HS-27A (cell line): ENCODE data around the gene NPC1L1.
A peak's percentile ranks its signal among the peaks of the same experiment; 100 is the strongest.
"Not testable (repeated sequence)": the region's sequence is repeated elsewhere in the genome, so short reads cannot be mapped to it uniquely, and the experiment has no call there.

Experiments used
- DNase-seq: peaks from one replicate; pipeline ENCODE4 v3.0.0-alpha.2; 2012; ENCODE audit warnings: low read depth, missing footprints

The NPC1L1 gene

DNA sequence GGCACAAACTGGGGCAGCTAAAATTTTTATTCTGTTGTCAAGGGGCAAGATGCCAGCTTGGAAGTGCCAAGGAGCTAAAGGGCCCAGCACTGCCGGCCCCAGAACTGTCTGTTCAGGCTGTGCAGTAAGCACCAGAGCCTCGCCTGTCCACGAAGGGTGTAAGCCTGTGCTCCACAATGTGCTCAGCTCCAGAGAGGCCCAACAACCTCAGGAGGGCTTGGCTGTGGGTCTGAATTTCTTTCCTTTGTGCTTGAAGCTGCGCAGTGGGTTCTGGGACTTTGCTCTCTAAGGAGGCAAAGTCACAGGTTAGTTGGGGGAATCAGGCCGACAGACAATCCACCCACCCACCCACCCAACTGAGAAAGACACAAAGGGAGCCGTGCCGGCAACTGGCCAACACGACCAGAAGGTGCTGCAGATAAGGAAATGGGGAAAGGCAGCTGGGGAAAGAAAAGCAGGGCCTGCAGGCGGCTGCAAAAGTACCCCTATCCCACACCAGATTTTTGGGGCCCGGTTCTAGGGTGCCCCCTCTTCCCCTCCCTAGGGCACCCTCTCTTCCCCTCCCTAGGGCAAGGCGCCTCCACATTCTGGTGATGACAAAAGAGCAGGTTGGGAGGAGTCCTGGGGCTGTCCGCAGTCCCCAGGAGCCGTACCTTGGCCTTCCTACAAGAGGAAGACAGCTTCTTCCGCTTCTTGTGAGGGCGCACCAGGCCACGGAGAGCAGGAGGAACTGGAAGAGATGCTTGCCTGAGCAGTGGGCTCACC lies 24.8 kb upstream of the NPC1L1 start:
- no peak for DNase-seq

DNA sequence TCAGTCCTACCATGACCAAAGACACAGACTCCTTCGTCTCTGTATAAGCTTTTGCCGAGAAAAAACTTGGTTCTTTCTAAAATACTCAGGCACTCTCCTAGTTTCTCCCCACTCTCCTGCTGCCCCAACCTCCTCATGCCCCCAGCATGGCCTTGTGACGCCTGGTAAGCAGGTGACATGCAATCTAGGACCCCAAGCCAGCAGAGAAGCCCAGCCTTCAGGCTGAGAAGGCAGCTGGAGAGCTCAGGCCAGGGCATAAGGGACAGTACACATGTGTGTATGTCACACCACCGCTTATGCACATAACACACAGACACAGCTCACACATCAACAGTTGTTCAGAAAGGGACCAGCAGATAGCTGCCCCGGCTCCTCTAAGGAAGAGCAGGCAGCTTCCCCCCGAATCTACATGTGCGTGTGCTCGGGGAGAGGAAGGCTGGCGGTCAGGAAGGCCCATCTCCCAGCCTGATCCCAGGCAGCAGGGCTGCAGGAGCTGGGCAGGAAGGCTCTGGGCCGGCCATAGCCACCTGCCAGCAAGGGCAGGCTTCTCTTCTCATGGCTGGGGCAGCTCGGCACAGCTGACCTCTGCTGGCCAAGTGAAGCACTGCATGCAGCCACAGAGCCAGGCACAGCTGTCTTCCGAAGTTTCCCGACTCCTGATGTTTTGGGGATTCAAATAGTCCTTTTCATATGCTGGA lies 24.1 kb upstream of the NPC1L1 start:
- no peak for DNase-seq

DNA sequence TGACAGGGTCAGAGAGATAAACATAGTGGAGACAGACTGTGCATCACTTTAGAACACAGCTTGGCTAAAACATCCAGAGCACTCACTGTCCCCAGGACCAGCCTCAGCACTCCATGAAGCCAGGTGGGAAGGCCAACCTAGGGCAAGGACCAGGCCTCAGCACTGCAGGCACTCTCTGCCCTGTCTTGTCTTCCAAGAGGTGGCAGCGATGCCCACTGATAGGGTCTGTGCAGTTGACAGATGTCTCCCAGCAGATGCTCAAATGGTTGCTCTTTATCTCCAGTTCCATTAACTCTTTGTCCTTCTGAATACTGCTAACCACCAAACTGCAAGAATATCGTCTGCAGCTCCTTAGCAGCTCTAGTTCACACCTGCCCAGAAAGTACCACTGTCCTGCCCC lies 23.5 kb upstream of the NPC1L1 start:
- DNase-seq, result no peak

DNA sequence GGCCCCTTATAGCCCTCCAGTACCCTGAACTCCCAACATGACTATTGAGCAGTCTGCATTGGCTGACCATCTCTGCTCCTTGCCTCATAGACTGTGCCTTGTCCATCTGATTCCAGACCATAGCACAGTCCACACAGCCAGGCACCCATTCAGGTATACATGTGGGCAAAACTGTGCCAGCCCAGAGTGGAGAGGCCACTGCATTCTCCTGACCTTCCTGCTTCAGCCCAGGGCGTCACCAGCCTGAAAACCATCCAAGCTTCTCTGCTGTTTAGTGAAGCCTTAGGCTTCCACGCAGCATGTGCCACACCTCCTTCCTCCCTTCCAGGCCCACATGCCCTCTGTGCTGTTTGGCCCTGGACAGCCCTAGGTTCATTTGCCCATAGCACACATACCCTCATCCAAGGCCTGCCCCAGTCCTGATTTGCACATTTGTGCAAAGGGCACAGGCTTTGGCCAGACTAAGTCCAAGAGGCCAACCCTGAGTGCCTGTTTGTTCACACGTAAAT lies 22.1 kb upstream of the NPC1L1 start:
- DNase-seq, result no peak

DNA sequence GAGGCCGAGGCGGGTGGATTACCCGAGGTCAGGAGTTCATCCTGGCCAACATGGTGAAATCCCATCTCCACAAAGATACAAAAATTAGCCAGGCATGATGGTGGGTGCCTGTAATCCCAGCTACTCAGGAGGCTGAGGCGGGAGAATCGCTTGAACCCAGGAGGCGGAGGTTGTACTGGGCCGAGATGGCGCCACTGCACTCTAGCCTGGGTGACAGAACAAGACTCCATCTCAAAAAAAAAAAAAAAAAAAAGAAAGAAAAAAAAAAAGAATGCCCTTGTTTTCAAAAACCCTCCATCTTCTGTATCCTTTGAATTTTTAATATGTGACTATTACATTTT lies 21.5 kb upstream of the NPC1L1 start:
- DNase-seq, result not testable (repeated sequence)

DNA sequence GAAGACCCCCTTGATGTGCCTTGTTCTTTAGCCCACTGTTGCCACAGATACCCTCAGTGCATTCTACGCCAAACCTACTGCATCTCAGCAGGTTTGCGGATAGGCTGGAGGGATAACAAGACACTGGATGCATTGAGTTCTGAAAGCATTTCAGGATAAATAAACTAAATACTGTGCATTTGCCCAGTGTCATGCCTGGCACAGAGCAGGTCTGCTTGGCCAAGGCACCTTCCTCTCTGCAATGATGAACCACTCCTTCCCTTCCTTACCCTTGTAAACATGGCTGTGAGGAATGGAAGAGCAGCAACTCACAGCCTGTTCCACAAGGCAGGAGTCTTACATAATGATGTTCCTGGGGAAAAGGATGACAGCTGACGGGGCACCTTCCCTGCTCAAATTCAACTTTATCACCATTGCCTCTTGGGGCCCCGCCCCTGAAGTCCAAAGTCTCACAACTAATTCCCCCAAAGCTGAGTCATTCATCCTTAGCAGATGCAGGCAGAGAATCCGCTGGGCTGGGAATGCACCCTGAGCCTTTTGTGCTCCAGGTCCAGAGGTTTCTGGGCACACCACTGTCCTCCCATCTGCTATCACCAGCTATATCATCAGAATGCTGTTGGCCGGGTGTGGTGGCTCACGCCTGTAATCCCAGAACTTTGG lies 21.0 kb upstream of the NPC1L1 start:
- DNase-seq, result peak; percentile 23

DNA sequence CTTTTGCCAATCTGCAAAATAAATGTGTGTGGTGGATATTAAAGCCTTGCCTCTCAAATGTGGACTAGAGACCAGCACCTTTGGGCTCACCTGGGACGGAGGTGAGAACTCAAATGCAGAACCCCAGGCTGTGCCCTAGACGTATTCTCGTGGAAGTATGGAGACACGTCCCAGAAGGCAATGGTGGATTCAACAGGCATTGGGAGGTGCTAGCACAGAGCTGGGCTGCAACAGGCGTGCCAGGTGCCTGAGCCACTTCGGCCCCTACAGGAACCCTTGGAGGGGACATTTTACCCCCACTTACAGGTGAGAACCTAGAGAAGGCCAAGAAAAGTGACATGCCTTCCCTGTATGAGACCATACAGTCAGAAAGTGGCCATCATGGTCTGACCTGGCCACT lies 20.4 kb upstream of the NPC1L1 start:
- no peak for DNase-seq

DNA sequence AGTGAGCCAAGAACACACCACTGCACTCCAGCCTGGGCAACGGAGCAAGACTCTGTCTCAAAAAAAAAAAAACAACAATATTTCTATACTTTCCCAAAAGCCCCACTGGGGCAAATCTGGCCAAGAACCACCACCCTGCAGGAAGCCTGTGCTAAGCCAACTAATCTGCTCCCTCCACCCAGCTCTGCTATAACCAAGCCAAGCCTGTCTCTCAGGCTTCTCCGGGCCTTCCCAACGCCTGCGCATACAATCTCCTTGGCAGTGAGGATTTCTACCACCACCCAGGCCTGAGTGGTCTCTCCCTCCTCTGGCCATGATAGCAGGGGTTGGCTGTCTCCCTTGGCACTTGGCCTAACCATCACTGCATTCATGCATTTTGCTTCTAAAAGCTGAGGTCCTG lies 18.4 kb upstream of the NPC1L1 start:
- DNase-seq, result no peak

DNA sequence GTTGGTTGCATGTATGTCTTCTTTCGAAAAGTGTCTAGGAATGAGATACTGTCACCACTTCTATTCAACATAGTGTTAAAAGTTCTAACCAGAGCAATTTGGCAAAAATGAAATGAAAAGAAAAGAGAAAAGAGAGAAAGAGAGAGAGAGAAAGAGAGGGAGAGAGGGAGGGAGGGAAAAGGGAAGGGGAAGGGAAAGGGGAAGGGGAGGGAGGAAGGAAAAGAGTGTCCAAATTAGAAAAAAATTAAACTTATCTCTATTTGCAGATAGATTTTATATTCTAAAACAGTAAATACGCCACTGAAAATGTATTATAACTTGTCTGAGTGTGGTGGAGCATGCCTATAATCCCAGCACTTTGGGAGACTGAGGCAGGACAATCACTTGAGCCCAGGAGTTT lies 16.4 kb upstream of the NPC1L1 start:
- no peak for DNase-seq

DNA sequence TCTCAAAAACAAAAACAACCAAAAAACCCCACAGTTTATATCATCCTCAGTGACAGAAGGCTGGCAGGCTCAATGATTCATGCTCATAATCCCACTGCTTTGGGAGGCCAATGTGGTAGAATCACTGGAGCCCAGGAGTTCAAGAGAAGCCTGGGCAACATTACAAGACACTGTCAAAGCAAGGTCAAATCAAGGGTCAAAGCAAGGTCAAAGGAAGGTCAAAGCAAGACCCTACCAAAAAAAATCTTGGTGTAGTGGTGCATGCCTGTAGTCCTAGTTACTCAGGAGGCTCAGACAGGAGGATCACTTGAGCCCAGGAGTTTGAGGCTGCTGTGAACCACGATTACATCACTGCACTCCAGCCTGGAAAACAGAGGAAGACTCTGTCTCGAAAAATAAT lies 14.2 kb upstream of the NPC1L1 start:
- no peak for DNase-seq

DNA sequence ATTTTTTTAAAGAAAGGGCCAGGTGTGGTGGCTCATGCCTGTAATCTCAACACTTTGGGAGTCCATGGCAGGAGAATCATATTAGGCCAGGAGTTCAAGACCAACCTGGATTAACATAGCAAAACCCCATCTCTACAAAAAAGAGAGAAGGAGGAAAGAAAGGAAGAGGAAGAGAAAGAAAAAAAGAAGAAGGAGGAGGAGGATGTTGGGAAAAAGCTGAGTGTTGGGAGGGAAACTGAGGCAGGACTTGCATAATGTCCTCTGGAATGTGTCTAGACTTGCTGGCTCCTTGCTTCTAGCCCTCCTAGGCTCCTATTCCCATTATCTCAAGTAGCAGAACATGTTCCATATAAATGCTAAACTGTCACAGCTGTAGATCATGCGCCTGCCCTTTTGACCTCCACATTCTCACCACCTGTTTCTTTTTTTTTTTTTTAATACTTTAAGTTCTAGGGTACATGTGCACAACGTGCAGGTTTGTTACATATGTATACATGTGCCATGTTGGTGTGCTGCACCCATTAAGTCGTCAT lies 11.4 kb upstream of the NPC1L1 start:
- DNase-seq, result not testable (repeated sequence)

DNA sequence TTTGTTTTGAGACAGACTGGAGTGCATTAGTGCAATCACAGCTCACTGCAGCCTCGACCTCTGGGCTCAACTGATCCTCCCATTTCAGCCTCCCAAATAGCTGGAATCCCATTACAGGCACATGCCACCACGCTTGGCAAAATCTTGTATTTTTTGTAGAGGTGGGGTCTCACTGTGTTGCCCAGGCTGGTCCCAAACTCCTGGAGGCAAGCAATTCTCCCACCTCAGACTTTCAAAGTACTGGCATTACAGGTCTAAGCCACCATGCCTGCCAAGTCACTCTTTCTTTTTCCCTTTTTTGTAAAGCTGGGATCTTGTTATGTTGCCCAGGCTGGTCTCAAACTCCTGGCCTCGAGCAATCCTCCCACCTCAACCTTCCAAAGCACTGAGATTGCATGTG lies 8.3 kb upstream of the NPC1L1 start:
- no peak for DNase-seq

DNA sequence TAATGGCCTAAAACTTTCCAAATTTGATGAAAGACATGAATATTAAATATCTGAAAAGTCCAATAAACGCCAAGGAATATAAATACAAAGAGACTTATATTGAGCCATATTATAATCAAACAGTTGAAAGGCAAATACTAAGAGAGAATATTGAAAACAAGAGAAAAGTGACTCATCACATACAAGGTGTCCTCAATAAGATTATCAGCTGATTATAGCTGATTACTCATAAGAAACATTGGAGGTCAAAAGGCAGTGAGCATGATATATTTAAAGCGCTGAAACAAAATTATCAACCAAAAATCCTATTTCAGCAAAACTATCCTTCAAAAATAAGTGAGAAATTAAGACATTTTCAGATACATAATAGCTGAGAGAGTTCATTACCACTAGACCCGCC lies 7.8 kb upstream of the NPC1L1 start:
- DNase-seq, result no peak

DNA sequence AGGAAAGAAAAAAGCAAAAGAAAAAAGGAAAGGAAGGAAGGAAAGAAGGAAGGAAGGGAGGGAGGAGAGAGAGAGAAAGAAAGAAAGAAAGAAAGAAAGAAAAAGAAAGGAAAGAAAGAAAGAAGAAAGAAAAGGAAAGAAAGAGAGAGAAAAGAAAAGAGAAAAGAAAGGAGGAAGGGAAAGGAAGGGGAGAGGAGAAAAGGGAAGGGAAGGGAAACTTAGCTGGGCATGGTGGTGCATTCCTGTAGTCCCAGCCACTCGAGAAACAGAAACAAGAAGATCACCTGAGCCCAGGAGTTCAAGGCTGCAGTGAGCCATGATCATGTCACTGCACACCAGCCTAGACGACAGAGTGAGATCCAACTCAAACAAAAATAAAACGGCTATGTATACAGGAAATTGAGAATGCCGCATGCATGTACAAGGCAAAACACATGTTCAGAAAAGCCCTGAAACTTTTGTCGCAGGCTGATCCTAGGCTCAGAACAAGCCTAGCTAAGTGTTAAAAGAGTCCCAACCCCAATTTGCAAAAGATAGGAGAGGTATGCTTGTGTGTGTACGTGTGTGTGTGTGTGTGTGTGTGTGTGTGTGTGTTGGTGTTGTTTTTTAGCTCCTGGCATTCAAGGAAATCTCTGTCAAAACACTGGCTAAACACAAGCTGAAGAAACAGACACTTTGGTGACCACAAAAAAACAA lies 6.6 kb upstream of the NPC1L1 start:
- no peak for DNase-seq

DNA sequence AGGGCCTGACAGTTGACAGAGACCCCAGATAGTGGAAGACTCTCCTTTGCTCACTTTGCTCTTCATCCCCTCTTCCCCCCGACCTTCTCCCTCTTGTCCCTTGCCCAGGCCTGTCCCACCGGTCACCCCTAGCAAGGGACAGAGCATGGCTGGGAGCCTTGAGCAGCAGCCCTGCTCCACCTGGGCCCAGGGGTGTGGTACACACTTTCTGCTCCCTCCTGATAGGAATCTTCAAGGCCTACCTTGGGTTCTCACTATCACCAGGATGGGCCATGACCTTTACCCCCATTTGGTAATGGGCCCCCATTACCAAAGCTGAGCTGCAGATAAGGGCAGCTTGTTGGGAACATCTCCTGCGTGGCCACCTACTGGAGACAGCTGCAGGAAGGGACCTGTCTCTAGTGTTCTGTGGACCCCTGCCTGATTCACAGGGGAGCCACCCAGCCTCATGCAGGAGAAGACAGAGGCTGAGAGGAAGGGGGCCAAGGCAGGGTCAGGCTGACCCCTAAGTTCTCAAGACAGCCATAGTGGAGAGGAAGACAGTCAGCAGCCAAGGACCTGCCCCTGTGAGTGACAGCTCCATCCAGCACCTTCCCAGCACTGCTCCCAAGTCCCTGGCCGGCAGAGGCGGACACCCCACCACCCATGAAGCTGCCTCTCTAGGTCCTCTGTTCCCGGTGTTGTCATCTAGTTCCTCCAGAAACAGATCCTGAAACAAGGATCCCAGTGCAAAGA lies 913 bp upstream of the NPC1L1 start:
- no peak for DNase-seq

DNA sequence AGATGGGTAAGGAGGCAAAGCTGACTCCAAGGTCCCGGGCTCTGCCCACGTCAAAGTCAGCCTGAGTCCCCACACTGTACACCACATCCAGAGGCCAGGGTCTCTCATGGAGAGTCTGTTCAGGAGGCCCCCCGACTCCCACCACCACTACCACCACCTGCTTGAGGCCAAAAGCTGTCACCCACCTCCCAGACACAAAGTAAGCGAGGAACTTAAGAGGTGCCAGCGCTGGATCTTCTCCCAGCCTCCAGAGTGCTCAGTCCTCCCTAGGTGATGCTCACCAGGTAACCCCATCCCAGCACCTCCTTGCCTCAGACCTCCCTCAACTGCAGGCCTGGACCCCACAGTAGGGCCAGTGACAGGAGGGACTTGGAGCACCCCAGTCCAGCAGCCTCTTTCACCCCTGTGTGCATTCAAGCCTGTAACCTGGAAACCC lies 520 bp downstream of the NPC1L1 start:
- no peak for DNase-seq

DNA sequence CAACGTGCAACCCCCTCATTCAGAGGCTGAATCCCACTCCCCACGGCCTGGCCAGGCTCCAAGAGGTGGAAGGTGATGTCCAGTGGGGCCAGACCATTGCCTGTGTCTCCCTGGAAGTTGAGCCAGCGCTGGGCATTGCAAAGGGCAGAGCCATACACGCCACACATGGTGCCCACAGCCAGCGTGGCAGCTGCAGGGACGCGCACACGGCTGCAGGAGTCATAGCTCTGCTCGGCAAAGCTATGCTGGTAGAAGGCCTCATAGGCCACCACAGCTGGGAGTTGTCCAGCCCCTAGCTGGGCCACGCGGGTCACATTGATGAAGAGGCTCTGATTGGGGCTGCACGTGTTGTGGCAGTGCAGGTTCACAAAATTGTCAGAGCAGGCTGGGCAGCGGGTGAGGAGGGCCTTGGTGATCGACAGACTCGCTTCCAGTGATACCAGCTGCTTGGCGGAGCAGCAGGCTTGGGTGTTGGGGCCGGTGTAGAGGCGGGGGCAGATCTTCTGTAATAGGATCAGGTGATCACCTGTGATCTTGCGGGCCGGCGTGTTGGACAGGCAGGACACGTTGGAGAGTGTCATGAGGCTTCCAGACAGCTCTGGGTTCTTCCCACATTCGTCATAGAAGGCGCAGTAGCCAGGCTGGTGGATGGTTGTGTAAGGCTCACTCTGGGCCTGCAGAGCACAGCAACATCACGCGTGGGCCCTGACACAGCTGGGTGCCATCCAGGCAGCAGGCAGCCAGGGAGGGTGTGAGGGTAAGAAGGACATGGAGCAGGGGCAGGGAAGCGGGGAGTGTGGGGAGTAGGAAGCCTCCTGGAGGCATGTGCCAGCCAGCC lies 1.2 kb downstream of the NPC1L1 start:
- no peak for DNase-seq

DNA sequence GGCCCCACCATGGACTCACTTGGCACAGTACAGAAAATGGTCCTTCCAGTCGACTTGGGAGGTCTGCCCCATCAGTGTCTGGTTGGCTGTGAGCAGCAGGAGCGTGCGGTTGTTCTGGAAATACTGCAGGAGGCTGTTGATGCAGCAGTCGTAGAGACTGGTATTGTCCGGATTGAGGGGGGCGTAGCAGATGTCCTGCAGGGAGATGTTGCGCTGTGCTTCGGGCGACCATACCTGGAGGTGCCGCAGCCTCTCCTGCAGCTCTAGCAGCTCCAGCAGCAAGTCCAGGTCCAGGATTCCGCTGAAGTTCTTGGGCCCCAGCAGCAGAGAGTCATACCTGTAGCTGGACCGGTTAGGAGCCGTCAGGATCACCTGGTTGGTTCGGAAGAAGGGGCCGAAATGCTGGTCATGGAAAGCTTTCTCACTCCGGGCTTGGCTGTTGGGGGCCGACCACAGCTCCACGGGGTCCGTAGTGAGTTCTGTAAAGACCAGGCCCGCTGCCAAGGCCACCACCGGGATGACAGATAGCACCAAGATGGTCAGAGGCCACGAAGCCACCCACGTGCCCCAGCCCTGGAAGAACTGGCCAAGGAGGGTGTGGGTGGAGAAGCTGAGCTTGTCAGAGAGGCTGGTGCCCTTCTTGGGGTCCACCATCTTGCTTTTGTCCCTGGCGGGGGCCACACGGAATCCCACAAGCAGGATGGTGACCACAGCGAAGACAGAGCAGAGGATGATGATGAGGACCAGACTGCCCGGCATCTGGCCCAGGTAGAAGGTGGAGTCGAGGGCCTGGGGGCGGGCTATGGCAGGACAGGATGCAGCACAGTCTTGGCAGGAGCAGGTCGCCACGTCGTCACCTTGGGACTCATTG lies 2.1 kb downstream of the NPC1L1 start:
- no peak for DNase-seq

DNA sequence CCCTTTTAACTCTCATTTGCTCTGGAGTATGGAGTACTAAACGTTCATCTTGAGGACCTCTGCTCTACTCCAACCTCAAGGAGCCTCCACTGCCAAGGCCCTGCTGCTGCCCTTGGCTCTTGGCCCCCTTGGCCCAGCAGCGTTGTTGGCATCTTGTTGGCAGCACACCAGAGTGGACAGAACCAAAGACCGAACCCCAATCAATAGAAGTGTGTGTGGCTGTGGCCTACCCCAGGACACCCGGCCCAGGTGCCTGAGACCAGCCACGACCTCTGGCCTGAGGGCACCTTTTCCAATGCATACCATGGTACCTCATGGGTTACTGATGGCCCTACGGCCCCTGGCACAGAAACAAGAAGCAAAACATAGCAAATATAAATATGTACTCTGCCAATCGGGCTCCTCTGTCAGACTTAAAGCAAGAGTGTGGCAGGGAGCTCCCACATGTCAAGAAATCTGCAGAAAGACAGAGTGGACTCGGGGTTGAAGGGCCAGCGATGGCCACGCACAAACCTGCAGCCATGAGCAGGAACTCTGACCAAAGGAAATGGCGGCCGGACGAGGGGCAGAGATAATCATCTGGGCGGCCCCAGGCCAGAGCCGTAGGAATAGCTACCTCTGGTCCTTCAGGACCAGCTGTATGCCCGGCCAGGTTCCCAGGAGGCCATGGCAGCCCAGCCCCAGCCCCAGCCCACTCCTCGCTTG lies 2.9 kb downstream of the NPC1L1 start:
- DNase-seq, result no peak
